Hepatocyte (in vitro differentiated cells): ENCODE data around the gene TSSC4. TPM values are rescaled to one million over a fixed set of nuclear protein-coding genes. Genes with fewer than 3 reads are reported as not detected.

Experiments
- DNase-seq: peaks from one replicate; pipeline ENCODE4 v3.0.0-alpha.2; 2016; ENCODE audit warnings: low spot score
- H2AFZ ChIP-seq: fragments of 200-600 bp; sonication (generic); 2 replicates; pipeline ENCODE4 v1.6.0; 2016; ENCODE audit warnings: antibody characterized with exemption, mild to moderate bottlenecking
- H3K27ac ChIP-seq: fragments of 200-600 bp; sonication (generic); 2 replicates; pipeline ENCODE4 v1.5.1; 2016; ENCODE audit warnings: mild to moderate bottlenecking
- H3K27me3 ChIP-seq: fragments of 200-600 bp; sonication (generic); 2 replicates; pipeline ENCODE4 v1.6.1; 2016
- H3K36me3 ChIP-seq: fragments of 200-600 bp; sonication (generic); replicated peaks from 2 replicates; pipeline ENCODE4 v1.5.1; 2016; ENCODE audit warnings: low read depth; ENCODE audit not compliant: insufficient read depth
- H3K4me1 ChIP-seq: fragments of 200-600 bp; sonication (generic); 2 replicates; pipeline ENCODE4 v1.5.1; 2016; ENCODE audit warnings: mild to moderate bottlenecking, moderate library complexity; ENCODE audit not compliant: insufficient read depth
- H3K4me2 ChIP-seq: fragments of 200-600 bp; sonication (generic); 2 replicates; pipeline ENCODE4 v1.6.0; 2016
- H3K4me3 ChIP-seq: fragments of 200-600 bp; sonication (generic); 2 replicates; pipeline ENCODE4 v1.5.1; 2016; ENCODE audit warnings: mild to moderate bottlenecking
- H3K79me2 ChIP-seq: fragments of 200-600 bp; sonication (generic); 2 replicates; pipeline ENCODE4 v1.6.0; 2017; ENCODE audit warnings: mild to moderate bottlenecking
- H3K9me2 ChIP-seq: fragments of 200-600 bp; sonication (generic); replicated peaks from 2 replicates; pipeline ENCODE4 v1.6.0; 2017; ENCODE audit warnings: mild to moderate bottlenecking; ENCODE audit not compliant: insufficient read depth
- H3K9me3 ChIP-seq: fragments of 200-600 bp; sonication (generic); 2 replicates; pipeline ENCODE4 v1.5.1; 2016; ENCODE audit warnings: low read depth, mild to moderate bottlenecking
- H4K20me1 ChIP-seq: fragments of 200-600 bp; sonication (generic); 2 replicates; pipeline ENCODE4 v1.6.0; 2016; ENCODE audit warnings: mild to moderate bottlenecking; ENCODE audit not compliant: insufficient read depth, poor library complexity, severe bottlenecking
- EZH2 ChIP-seq: fragments of 200-600 bp; sonication (generic); IDR thresholded peaks from 2 replicates; pipeline ENCODE4 v1.6.1; 2016; ENCODE audit warnings: antibody characterized with exemption, mild to moderate bottlenecking, borderline replicate concordance
- EZH2phosphoT487 ChIP-seq: fragments of 200-600 bp; sonication (generic); IDR thresholded peaks from one replicate; pipeline ENCODE4 v1.6.1; 2018; ENCODE audit warnings: antibody characterized with exemption, mild to moderate bottlenecking, low read depth, moderate library complexity; ENCODE audit not compliant: unreplicated experiment, severe bottlenecking
- WGBS: methylation state at CpG from one replicate; pipeline ENCODE4 v1.1.6; 2016; ENCODE audit warnings: low lambda C conversion rate; ENCODE audit errors: missing lambda C conversion rate; 5-methylcytosine and 5-hydroxymethylcytosine counted together
- polyA plus RNA-seq: library from polyadenylated mRNA; unstranded; fragments of >200 nt; fragmentation: Nextera tagmentation; extraction: Ambion mirVana; gene quantifications from 2 replicates; pipeline ENCODE4 v1.2.1, GENCODE V29; 2016
- total RNA-seq: library from RNA; depleted of rRNA; stranded (reverse); fragments of >200 nt; gene quantifications from 2 replicates; pipeline ENCODE4 v1.2.3, GENCODE V29; 2014
- TF ChIP-seq, protein P1 (sequence below): fragments of 200-600 bp; sonication (generic); IDR thresholded peaks from 2 replicates; pipeline ENCODE4 v1.5.1; 2016; ENCODE audit warnings: antibody characterized with exemption, mild to moderate bottlenecking; ENCODE audit not compliant: poor library complexity

The TSSC4 gene
- total and polyA plus RNA-seq, 2 experiments from 2014 or later, result 33.8 to 68.5 TPM

GRCh38 chr11:2440646-2441045, 40.1 kb downstream of the TSSC4 start:
- no peaks in the 10 kb centered on the region for H3K36me3 ChIP-seq
- H3K27me3 ChIP-seq, result peaks cover 24% of the 10 kb centered on the region
- H4K20me1 ChIP-seq, result no peaks in the 10 kb centered on the region
- H3K9me2 ChIP-seq, result no peaks in the 10 kb centered on the region
- TF ChIP-seq, protein P1, sequence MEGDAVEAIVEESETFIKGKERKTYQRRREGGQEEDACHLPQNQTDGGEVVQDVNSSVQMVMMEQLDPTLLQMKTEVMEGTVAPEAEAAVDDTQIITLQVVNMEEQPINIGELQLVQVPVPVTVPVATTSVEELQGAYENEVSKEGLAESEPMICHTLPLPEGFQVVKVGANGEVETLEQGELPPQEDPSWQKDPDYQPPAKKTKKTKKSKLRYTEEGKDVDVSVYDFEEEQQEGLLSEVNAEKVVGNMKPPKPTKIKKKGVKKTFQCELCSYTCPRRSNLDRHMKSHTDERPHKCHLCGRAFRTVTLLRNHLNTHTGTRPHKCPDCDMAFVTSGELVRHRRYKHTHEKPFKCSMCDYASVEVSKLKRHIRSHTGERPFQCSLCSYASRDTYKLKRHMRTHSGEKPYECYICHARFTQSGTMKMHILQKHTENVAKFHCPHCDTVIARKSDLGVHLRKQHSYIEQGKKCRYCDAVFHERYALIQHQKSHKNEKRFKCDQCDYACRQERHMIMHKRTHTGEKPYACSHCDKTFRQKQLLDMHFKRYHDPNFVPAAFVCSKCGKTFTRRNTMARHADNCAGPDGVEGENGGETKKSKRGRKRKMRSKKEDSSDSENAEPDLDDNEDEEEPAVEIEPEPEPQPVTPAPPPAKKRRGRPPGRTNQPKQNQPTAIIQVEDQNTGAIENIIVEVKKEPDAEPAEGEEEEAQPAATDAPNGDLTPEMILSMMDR, result no peak
- TF ChIP-seq EZH2, result no peak
- no peak for TF ChIP-seq EZH2phosphoT487
- DNase-seq, result no peak
- 86% methylated on average over 8 of the region's 8 CpGs for WGBS
- H3K27ac ChIP-seq, result no peak overlapping the region
- H2AFZ ChIP-seq, result no peak overlapping the region
- no peak overlapping the region for H3K4me2 ChIP-seq
- no peaks in the 10 kb centered on the region for H3K9me3 ChIP-seq
- no peaks in the 10 kb centered on the region for H3K4me1 ChIP-seq
- H3K4me3 ChIP-seq, result no peak overlapping the region
- no peaks in the 10 kb centered on the region for H3K79me2 ChIP-seq

- no peak for DNase-seq
- H3K27me3 ChIP-seq, result peaks cover 29% of the 10 kb centered on the region
- H2AFZ ChIP-seq, result no peak overlapping the region
- no peaks in the 10 kb centered on the region for H3K9me2 ChIP-seq
- no peaks in the 10 kb centered on the region for H3K79me2 ChIP-seq
- 68% methylated on average over 4 of the region's 4 CpGs for WGBS
- H3K4me1 ChIP-seq, result no peaks in the 10 kb centered on the region
- H3K9me3 ChIP-seq, result no peaks in the 10 kb centered on the region
- no peaks in the 10 kb centered on the region for H4K20me1 ChIP-seq
- no peaks in the 10 kb centered on the region for H3K36me3 ChIP-seq
- TF ChIP-seq EZH2, result no peak
- TF ChIP-seq, protein P1, result no peak
- no peak for TF ChIP-seq EZH2phosphoT487
- H3K4me3 ChIP-seq, result no peak overlapping the region
- no peak overlapping the region for H3K27ac ChIP-seq
- H3K4me2 ChIP-seq, result no peak overlapping the region
Measured at GRCh38 chr11:2441171-2441570, 40.6 kb downstream of the TSSC4 start.

DNA sequence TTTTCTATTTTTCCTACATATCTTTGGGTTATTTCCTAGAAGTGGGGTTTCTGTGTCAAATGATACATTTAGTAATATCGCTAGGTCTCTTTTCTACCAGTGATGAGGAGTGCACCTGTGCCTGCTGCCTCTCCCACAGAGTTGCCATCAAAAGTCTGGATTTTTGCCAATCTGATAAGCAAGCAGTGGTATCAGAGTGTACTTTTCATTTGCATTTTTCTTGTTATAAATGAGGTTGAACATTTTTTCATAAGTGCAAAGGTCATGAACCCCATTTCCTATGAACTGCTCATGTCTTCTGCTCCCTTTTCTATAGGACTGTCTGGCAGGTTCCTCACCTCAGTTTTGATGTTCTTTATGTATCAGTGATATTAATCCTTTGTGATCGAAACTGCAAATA, 42.0 kb downstream of the TSSC4 start:
- no peaks in the 10 kb centered on the region for H3K79me2 ChIP-seq
- no peaks in the 10 kb centered on the region for H3K36me3 ChIP-seq
- TF ChIP-seq, protein P1, result no peak
- TF ChIP-seq EZH2phosphoT487 (no peak), EZH2 (no peak)
- no peak overlapping the region for H3K27ac ChIP-seq
- no peak for DNase-seq
- no peaks in the 10 kb centered on the region for H3K9me2 ChIP-seq
- WGBS, result 95% methylated on average over 2 of the region's 2 CpGs
- no peak overlapping the region for H3K4me3 ChIP-seq
- H3K9me3 ChIP-seq, result no peaks in the 10 kb centered on the region
- H3K4me1 ChIP-seq, result no peaks in the 10 kb centered on the region
- no peak overlapping the region for H3K4me2 ChIP-seq
- peaks cover 38% of the 10 kb centered on the region for H3K27me3 ChIP-seq
- no peak overlapping the region for H2AFZ ChIP-seq
- no peaks in the 10 kb centered on the region for H4K20me1 ChIP-seq

- H3K4me2 ChIP-seq, result no peak overlapping the region
- H3K79me2 ChIP-seq, result no peaks in the 10 kb centered on the region
- H2AFZ ChIP-seq, result no peak overlapping the region
- TF ChIP-seq EZH2phosphoT487, result no peak
- no peak for TF ChIP-seq EZH2
- no peaks in the 10 kb centered on the region for H3K9me2 ChIP-seq
- no peaks in the 10 kb centered on the region for H3K4me1 ChIP-seq
- no peaks in the 10 kb centered on the region for H3K36me3 ChIP-seq
- peaks cover 38% of the 10 kb centered on the region for H3K27me3 ChIP-seq
- DNase-seq, result no peak
- H3K9me3 ChIP-seq, result no peaks in the 10 kb centered on the region
- H3K27ac ChIP-seq, result no peak overlapping the region
- no peaks in the 10 kb centered on the region for H4K20me1 ChIP-seq
- WGBS, result 68% methylated on average over 11 of the region's 11 CpGs
- no peak overlapping the region for H3K4me3 ChIP-seq
Measured at GRCh38 chr11:2443406-2443805, 42.9 kb downstream of the TSSC4 start.
